ENCODE measurements around the gene FUT2. TPM values are rescaled to one million over a fixed set of nuclear protein-coding genes. Genes with fewer than 3 reads are reported as not detected.
A peak's percentile ranks its signal among the peaks of the same experiment; 100 is the strongest.
"Not testable (repeated sequence)": the region's sequence is repeated elsewhere in the genome, so short reads cannot be mapped to it uniquely, and the experiment has no call there.

FUT2 gene
- total RNA-seq, 1 donor: not detected

GRCh38 chr19:48685583-48685982 lies 10.2 kb upstream of the FUT2 start:
- TF ChIP-seq CTCF (IDR thresholded peaks at IDR 0.05; ENCODE audit: insufficient read depth, low read depth, low read length): no peak
- no peak for DNase-seq (ENCODE audit: low read depth)
- H3K4me3 ChIP-seq (ENCODE audit: low read depth, low read length): no peak overlapping the region

- DNase-seq (ENCODE audit: low read depth): no peak
- TF ChIP-seq CTCF (IDR thresholded peaks at IDR 0.05; ENCODE audit: insufficient read depth, low read depth, low read length): no peak
- H3K4me3 ChIP-seq (ENCODE audit: low read depth, low read length): no peak overlapping the region
These were observed 9.7 kb upstream of the FUT2 start for GRCh38 chr19:48686088-48686487.

- DNase-seq (ENCODE audit: low read depth); H3K4me3 ChIP-seq (ENCODE audit: low read depth, low read length): not testable (repeated sequence)
These were observed 9.1 kb upstream of the FUT2 start for GRCh38 chr19:48686637-48687036.

GRCh38 chr19:48687776-48688175 lies 8.0 kb upstream of the FUT2 start:
- no peak for TF ChIP-seq CTCF (IDR thresholded peaks at IDR 0.05; ENCODE audit: insufficient read depth, low read depth, low read length)
- no peak overlapping the region for H3K4me3 ChIP-seq (ENCODE audit: low read depth, low read length)
- no peak for DNase-seq (ENCODE audit: low read depth)

GRCh38 chr19:48689449-48689848 lies 6.3 kb upstream of the FUT2 start:
- TF ChIP-seq CTCF (IDR thresholded peaks at IDR 0.05; ENCODE audit: insufficient read depth, low read depth, low read length): no peak
- DNase-seq (ENCODE audit: low read depth): no peak
- H3K4me3 ChIP-seq (ENCODE audit: low read depth, low read length): no peak overlapping the region

- not testable (repeated sequence) for DNase-seq (ENCODE audit: low read depth); H3K4me3 ChIP-seq (ENCODE audit: low read depth, low read length)
These were observed 2.1 kb upstream of the FUT2 start for GRCh38 chr19:48693629-48694028.

GRCh38 chr19:48696353-48697010 lies 711 bp downstream of the FUT2 start:
- DNase-seq (ENCODE audit: low read depth): no peak
- TF ChIP-seq CTCF (IDR thresholded peaks at IDR 0.05; ENCODE audit: insufficient read depth, low read depth, low read length): no peak
- H3K4me3 ChIP-seq (ENCODE audit: low read depth, low read length): peak overlapping the region; percentile 21

- TF ChIP-seq CTCF (IDR thresholded peaks at IDR 0.05; ENCODE audit: insufficient read depth, low read depth, low read length): no peak
- H3K4me3 ChIP-seq (ENCODE audit: low read depth, low read length): no peak overlapping the region
- peak; percentile 66 for DNase-seq (ENCODE audit: low read depth)
These were observed 2.3 kb downstream of the FUT2 start for GRCh38 chr19:48698046-48698445.

Measured in fibroblast of villous mesenchyme (primary cell).